ENCODE data around the gene TBCK. TPM values are rescaled to one million over a fixed set of nuclear protein-coding genes. Genes with fewer than 3 reads are reported as not detected.

The TBCK gene
- polyA plus RNA-seq, 3 donors from 2014 or later, result 7.2 to 19.5 (median 13.8) TPM

- DNase-seq, result peak; percentile 44 to 52 (median 46)
- H3K9me3 Mint-ChIP-seq, result no peaks in the 10 kb centered on the region
- H3K36me3 Mint-ChIP-seq, result peaks cover 4 to 6% (median 5%) of the 10 kb centered on the region in 3 donors
- H3K27ac Mint-ChIP-seq, result no peak overlapping the region
- no peak overlapping the region for H3K4me3 Mint-ChIP-seq
- H3K4me1 Mint-ChIP-seq, result peaks cover 13 to 14% of the 10 kb centered on the region in 2 donors
- peaks cover 0 to 3% (median 2%) of the 10 kb centered on the region in 3 donors for H3K27me3 Mint-ChIP-seq (ENCODE audit: low read depth in 3 of 3)
Measured at GRCh38 chr4:106315476-106315967, 487 bp downstream of the TBCK start.

DNA sequence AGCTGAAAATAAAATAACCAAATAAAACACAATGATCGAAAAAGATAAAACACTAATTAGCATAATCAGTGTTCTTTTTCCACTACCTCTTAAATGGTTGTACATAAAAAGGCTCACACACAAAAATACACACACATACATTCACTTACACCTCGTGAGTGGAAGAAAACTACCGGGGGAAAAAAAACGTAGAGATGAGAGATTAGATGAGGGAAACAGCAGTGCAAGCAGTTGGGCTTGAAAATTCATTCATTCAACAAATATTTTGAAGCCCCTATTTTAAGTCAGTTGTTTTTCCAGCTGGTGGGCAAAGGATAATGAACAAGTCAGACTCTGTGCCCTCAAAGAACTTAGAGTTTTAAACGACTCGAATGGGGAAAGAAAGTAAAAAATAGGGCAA is 1.0 kb downstream of the TBCK start:
- Mint-ChIP-seq H3K9me3 (no peaks in the 10 kb centered on the region), H3K4me3 (no peak overlapping the region), H3K36me3 (peaks cover 0 to under 1% (median 0%) of the 10 kb centered on the region in 3 donors), H3K27me3 (ENCODE audit: low read depth in 3 of 3) (peaks cover 0 to 3% (median 2%) of the 10 kb centered on the region in 3 donors), H3K4me1 (peaks cover 13 to 14% of the 10 kb centered on the region in 2 donors), H3K27ac (no peak overlapping the region)
- no peak for DNase-seq

DNA sequence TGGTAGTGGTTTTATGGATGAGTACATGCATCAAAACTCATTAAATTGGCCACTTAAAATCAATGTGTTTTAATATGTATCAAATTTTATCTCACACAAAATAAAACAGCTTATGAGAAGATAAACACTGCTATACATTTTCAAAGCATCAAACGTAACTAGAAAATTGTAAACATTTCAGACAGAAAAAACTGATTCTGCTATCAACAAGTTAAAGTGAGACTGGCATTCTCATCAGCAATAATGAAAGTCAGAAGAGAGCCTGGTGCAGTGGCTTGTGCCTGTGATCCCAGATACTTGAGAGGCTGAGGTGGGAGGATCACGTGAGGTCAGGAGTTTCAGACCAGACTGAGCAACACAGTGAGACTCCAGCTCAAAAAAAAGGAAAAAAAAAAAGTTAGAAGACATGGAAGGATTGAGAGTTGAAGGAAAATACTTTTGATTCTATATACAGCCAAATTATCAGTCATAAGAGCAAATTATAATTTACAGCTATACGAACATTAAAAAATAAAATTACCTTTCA is 2.9 kb downstream of the TBCK start:
- Mint-ChIP-seq H3K27ac (peak overlapping the region in 4 of 6 donors; percentile 5 to 76 (median 64)), H3K4me3 (no peak overlapping the region)

GRCh38 chr4:106312377-106312776 is 3.6 kb downstream of the TBCK start:
- H3K4me3 Mint-ChIP-seq, result no peak overlapping the region
- H3K27me3 Mint-ChIP-seq (ENCODE audit: low read depth in 3 of 3), result peaks cover 0 to 3% (median 2%) of the 10 kb centered on the region in 3 donors
- no peak for DNase-seq
- H3K4me1 Mint-ChIP-seq, result peaks cover 3 to 13% of the 10 kb centered on the region in 2 donors
- H3K27ac Mint-ChIP-seq, result peak overlapping the region in 2 of 6 donors; percentile 13 to 38
- H3K9me3 Mint-ChIP-seq, result no peaks in the 10 kb centered on the region
- peaks cover 3 to 5% (median 3%) of the 10 kb centered on the region in 3 donors for H3K36me3 Mint-ChIP-seq

More for the DNA sequence above, 2.9 kb downstream of the TBCK start:
- peaks cover 3 to 13% of the 10 kb centered on the region in 2 donors for H3K4me1 Mint-ChIP-seq
- DNase-seq, result no peak
- H3K27me3 Mint-ChIP-seq (ENCODE audit: low read depth in 3 of 3), result peaks cover 0 to 3% (median 2%) of the 10 kb centered on the region in 3 donors
- no peaks in the 10 kb centered on the region for H3K9me3 Mint-ChIP-seq
- peaks cover 3 to 5% (median 3%) of the 10 kb centered on the region in 3 donors for H3K36me3 Mint-ChIP-seq

- H3K36me3 Mint-ChIP-seq, result peaks cover 3 to 7% (median 5%) of the 10 kb centered on the region in 3 donors
- no peaks in the 10 kb centered on the region for H3K27me3 Mint-ChIP-seq (ENCODE audit: low read depth in 3 of 3)
- no peak overlapping the region for H3K4me3 Mint-ChIP-seq
- H3K4me1 Mint-ChIP-seq, result peaks cover 0 to 7% of the 10 kb centered on the region in 2 donors
- no peak for DNase-seq
- H3K9me3 Mint-ChIP-seq, result no peaks in the 10 kb centered on the region
- H3K27ac Mint-ChIP-seq, result no peak overlapping the region
Measured at GRCh38 chr4:106306561-106306960, 9.4 kb downstream of the TBCK start.

- H3K36me3 Mint-ChIP-seq, result peaks cover 3 to 7% (median 5%) of the 10 kb centered on the region in 3 donors
- no peak overlapping the region for H3K27ac Mint-ChIP-seq
- H3K4me3 Mint-ChIP-seq, result no peak overlapping the region
- H3K4me1 Mint-ChIP-seq, result peaks cover 0 to 7% of the 10 kb centered on the region in 2 donors
- H3K27me3 Mint-ChIP-seq (ENCODE audit: low read depth in 3 of 3), result no peaks in the 10 kb centered on the region
- no peak for DNase-seq
- no peaks in the 10 kb centered on the region for H3K9me3 Mint-ChIP-seq
Measured at GRCh38 chr4:106305435-106306055, 10.5 kb downstream of the TBCK start.

- Mint-ChIP-seq H3K4me3 (no peak overlapping the region), H3K4me1 (peaks cover 0 to 7% of the 10 kb centered on the region in 2 donors), H3K36me3 (peaks cover 9 to 12% (median 9%) of the 10 kb centered on the region in 3 donors), H3K9me3 (no peaks in the 10 kb centered on the region), H3K27me3 (ENCODE audit: low read depth in 3 of 3) (no peaks in the 10 kb centered on the region), H3K27ac (no peak overlapping the region)
- no peak for DNase-seq
Measured at GRCh38 chr4:106304632-106305031, 11.4 kb downstream of the TBCK start.

GRCh38 chr4:106303548-106304281 is 12.3 kb downstream of the TBCK start:
- no peaks in the 10 kb centered on the region for H3K27me3 Mint-ChIP-seq (ENCODE audit: low read depth in 3 of 3)
- H3K27ac Mint-ChIP-seq, result no peak overlapping the region
- no peak for DNase-seq
- H3K36me3 Mint-ChIP-seq, result peaks cover 9 to 12% (median 10%) of the 10 kb centered on the region in 3 donors
- H3K4me3 Mint-ChIP-seq, result no peak overlapping the region
- H3K9me3 Mint-ChIP-seq, result no peaks in the 10 kb centered on the region
- H3K4me1 Mint-ChIP-seq, result peaks cover 0 to 8% of the 10 kb centered on the region in 2 donors

- Mint-ChIP-seq H3K9me3 (no peaks in the 10 kb centered on the region), H3K4me3 (no peak overlapping the region), H3K27ac (no peak overlapping the region), H3K4me1 (peaks cover 0 to 10% of the 10 kb centered on the region in 2 donors), H3K27me3 (ENCODE audit: low read depth in 3 of 3) (no peaks in the 10 kb centered on the region), H3K36me3 (peaks cover 6 to 9% (median 7%) of the 10 kb centered on the region in 3 donors)
- no peak for DNase-seq
Measured at GRCh38 chr4:106302062-106302438, 14.0 kb downstream of the TBCK start.

- peaks cover 0 to 10% of the 10 kb centered on the region in 2 donors for H3K4me1 Mint-ChIP-seq
- no peak for DNase-seq
- H3K27ac Mint-ChIP-seq, result peak overlapping the region in 3 of 6 donors; percentile 14 to 69 (median 46)
- H3K36me3 Mint-ChIP-seq, result peaks cover 6 to 9% (median 7%) of the 10 kb centered on the region in 3 donors
- no peaks in the 10 kb centered on the region for H3K9me3 Mint-ChIP-seq
- H3K4me3 Mint-ChIP-seq, result no peak overlapping the region
- H3K27me3 Mint-ChIP-seq (ENCODE audit: low read depth in 3 of 3), result no peaks in the 10 kb centered on the region
Measured at GRCh38 chr4:106301393-106302061, 14.5 kb downstream of the TBCK start.

DNA sequence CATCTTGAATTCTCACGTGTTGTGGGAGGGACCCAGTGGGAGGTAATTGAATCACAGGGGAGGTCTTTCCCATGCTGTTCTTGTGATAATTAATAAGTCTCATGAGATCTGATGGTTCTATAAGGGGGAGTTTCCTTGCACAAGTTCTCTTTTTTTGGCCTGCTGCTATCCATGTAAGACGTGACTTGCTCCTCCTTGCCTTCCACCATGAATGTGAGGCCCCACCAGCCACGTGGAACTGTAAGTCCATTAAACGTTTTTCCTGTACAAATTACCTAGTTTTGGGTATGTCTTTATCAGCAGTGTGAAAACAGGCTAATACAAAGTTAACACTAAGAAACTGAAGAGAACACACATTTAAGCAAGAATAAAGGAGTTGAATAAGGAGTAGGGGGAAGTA is 16.0 kb downstream of the TBCK start:
- H3K36me3 Mint-ChIP-seq, result peaks cover 8 to 14% (median 10%) of the 10 kb centered on the region in 3 donors
- H3K4me3 Mint-ChIP-seq, result no peak overlapping the region
- H3K9me3 Mint-ChIP-seq, result no peaks in the 10 kb centered on the region
- peaks cover 0 to 10% of the 10 kb centered on the region in 2 donors for H3K4me1 Mint-ChIP-seq
- no peaks in the 10 kb centered on the region for H3K27me3 Mint-ChIP-seq (ENCODE audit: low read depth in 3 of 3)
- DNase-seq, result no peak
- no peak overlapping the region for H3K27ac Mint-ChIP-seq

- Mint-ChIP-seq H3K27me3 (ENCODE audit: low read depth in 3 of 3) (no peaks in the 10 kb centered on the region), H3K4me3 (no peak overlapping the region), H3K4me1 (peaks cover 0 to 6% of the 10 kb centered on the region in 2 donors), H3K27ac (no peak overlapping the region), H3K9me3 (no peaks in the 10 kb centered on the region), H3K36me3 (peaks cover 17 to 18% (median 18%) of the 10 kb centered on the region in 3 donors)
- DNase-seq, result no peak
Measured at GRCh38 chr4:106297245-106298035, 18.6 kb downstream of the TBCK start.

DNA sequence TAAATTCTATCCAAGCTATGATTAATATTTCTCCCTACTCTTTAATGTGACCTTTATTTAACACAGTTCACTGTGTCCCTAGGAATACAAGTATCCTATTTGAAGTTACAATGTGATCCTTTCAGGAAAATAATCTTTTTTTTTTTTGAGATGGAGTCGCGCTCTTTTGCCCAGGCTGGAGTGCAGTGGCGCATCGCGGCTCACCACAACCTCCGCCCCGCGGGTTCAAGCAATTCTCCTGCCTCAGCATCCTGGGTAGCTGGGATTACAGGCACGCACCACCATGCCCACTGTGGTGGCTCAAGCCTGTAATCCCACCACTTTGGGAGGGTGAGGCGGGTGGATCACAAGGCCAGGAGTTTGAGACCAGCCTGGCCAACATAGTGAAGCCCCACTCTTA is 21.9 kb downstream of the TBCK start:
- Mint-ChIP-seq H3K27me3 (ENCODE audit: low read depth in 3 of 3) (no peaks in the 10 kb centered on the region), H3K4me3 (no peak overlapping the region), H3K4me1 (peaks cover 0 to 3% of the 10 kb centered on the region in 2 donors), H3K27ac (no peak overlapping the region), H3K36me3 (peaks cover 13 to 17% (median 15%) of the 10 kb centered on the region in 3 donors), H3K9me3 (no peaks in the 10 kb centered on the region)
- no peak for DNase-seq
